IPS DF 4.7 (cell line): ENCODE data around the gene DCUN1D4.

ENCODE experiments used
- DNase-seq: peaks from one replicate; pipeline ENCODE4 v3.0.0-alpha.2; 2013; ENCODE audit warnings: low spot score; ENCODE audit errors: extremely low read depth

The DCUN1D4 gene

DNA sequence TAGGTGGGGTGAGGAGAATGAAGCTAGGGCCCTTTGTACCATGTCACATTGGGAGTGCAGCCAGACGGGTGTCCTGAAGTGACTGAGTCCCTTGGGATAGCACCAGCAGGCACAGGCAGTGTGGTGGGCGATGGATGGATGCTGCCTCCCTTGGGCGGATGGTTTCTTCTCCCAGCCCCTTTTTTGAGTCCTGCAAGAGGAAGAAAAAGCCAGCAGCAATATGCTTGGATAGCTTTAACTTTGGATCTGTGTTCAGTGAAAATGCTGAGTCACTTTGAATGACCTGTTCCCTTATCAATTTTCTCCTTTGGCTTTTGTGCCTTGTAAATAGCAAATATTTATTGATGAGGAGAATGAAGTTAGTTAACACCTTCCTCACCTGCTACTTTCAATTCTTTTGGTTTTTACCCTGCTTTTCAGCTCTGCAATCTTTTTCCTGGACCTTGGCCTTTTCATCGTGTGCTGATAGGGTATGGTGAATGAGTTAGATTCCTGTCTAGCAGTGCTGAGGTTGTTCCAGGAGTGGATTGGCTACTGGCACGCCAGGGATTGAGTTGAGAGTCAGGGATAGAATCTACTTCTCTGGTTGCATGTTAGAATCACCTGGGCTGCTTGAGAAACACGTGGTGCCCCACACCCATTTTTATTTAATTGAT, 10.2 kb downstream of the DCUN1D4 start:
- no peak for DNase-seq

GRCh38 chr4:51855270-51855669, 12.3 kb downstream of the DCUN1D4 start:
- no peak for DNase-seq

GRCh38 chr4:51855751-51856150, 12.8 kb downstream of the DCUN1D4 start:
- DNase-seq = no peak

GRCh38 chr4:51858605-51859202, 15.8 kb downstream of the DCUN1D4 start:
- no peak for DNase-seq

DNA sequence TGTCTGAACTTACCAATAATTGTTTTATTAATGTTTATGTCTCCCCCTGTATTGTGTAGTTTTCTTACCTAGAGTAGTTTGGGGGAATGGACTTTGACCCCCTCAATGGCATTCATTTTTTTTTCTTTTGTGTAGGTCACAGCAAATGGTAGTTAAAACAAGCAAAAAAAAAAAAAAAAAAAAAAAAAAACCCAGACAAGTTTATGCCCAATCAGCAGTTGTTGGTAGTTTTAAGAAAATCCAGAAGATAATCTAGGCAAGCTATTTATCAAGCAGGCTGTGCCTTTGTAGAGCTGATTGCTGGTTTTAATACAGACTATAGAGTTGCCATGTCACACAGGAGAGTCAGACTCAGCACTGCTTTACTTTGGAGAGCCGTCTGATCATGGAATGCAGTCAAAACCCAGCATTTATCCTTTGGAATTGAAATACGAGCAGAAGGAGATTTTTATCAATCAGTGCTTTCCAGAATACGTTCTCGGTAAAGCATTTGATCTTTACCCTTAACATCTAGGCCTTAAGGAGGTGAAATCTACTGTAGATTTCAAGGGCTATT, 16.6 kb downstream of the DCUN1D4 start:
- no peak for DNase-seq

DNA sequence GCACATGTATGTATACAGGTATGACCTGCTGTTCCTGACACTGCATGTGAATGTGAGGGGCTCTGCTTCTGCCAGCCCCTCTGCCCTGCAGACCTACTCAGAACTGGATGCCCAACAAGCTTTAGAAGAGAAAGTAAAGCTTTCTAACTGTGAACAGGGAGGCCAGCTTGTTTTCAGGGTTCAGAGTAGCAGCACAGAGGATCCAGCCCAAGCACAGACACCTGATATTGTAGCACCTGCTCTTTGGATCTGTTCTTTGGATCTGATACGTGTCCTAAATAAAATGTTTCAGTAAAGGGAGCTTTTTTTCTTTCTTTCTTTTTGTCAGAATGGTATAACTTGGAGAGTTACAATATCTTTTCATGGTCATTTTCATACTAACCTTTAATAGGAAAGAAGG, 19.2 kb downstream of the DCUN1D4 start:
- DNase-seq = no peak

DNA sequence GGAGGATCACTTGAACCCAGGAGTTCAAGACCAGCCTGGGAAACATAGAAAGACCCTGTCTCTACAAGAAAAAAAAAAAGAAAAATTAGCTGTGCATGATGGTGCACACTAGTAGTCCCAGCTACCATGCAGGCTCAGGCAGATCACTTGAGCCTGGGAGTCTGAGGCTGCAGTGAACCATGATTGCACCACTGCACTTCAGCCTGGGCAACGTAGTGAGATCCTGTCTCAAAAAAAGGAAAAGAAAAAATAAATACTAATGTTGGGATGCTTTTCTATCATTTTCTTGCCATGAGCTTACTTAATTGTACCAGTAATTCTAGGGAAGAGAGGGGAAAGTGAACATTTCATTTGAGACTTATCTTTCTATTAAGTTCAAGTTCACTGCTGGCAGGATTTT, 19.8 kb downstream of the DCUN1D4 start:
- no peak for DNase-seq

DNA sequence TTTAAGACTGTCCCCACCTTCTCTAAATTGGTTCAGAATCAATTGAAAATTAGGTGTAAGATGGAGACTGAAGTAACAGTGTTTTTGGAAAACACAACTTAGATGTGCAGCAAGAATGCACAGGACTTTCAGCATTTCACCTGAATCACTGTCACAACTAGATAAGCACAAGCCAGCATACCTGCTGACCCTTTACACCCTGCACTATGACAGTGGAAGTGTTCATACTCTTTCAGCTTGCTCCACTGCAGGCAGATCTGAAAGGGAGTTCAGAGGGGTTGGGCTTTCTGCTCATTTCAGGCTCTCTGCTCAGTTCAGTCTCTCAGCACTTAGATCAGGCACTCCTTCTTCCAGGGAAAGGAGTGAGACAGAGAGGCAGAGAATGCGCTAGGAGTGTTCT, 22.8 kb downstream of the DCUN1D4 start:
- no peak for DNase-seq

- no peak for DNase-seq
These were observed 23.9 kb downstream of the DCUN1D4 start for GRCh38 chr4:51866835-51867234.

- DNase-seq = no peak
These were observed 24.9 kb downstream of the DCUN1D4 start for GRCh38 chr4:51867689-51868448.

DNA sequence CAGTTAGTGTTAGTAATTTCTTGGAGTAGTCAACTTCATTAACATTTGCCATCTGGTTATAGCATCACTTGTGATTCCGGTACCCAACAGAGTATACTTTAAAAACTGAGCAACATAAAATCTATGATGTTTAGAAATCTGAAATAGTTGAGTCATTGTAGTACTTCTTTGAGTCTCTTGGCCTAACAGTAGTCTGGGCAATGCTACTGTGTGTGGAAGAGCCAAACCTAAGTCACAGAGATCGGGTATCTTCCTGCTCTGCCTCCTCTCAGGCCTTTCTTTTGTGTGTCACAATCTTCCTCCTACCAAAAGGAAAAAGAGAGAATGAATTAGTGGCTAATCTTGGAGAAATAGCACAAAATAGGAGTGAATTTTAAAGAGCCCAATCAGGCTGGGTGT, 25.5 kb downstream of the DCUN1D4 start:
- DNase-seq = no peak

GRCh38 chr4:51870441-51871188, 27.7 kb downstream of the DCUN1D4 start:
- DNase-seq = no peak

- DNase-seq = no peak
These were observed 29.5 kb downstream of the DCUN1D4 start for GRCh38 chr4:51872283-51872997.

DNA sequence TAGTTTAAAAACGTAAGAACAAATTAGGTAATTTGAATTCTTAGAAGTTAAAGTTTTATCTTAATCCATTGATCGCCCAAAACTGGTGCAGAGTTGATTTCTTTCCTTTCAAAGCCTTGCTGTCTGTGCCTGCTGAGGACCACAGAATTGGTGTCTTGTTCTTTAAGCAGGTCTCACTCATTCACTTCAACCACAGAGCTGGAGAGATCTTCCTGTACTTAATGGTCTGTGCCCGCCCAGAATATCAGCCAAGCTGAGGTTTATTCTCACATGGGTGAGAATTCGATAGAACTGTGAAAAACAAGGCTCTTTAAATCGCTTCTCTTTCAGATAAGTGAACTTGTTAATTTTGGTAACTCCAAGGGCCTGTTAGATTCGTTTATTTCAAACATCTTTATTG, 31.6 kb downstream of the DCUN1D4 start:
- no peak for DNase-seq

- no peak for DNase-seq
These were observed 35.5 kb downstream of the DCUN1D4 start for GRCh38 chr4:51878431-51878830.

GRCh38 chr4:51880016-51880915, 37.3 kb downstream of the DCUN1D4 start:
- DNase-seq = no peak

- DNase-seq = no peak
These were observed 41.1 kb downstream of the DCUN1D4 start for GRCh38 chr4:51884055-51884454.

GRCh38 chr4:51884606-51885005, 41.7 kb downstream of the DCUN1D4 start:
- no peak for DNase-seq

GRCh38 chr4:51885363-51885762, 42.4 kb downstream of the DCUN1D4 start:
- DNase-seq = no peak

DNA sequence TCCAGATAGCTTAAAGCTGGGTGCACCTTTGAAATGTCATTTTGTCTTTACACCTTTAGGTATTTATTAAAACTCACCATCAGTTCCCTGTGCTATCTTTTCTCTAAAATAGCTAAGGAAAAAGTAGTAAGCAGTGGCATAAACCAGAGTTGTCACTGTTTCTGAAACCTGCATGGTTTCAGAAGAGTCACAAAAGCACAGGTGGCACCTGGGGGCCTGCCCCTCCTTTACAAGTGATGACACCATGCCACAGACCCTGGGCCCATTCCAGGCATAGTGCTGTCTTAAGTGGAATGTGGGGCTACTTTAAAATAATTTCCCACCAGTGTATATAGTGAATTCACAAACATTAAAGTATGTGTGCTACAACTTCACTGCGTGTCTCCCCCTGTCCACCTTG, 47.8 kb downstream of the DCUN1D4 start:
- no peak for DNase-seq
